Epidermal melanocyte (primary cell): Measurements from ENCODE around the gene ZFPM1.

ENCODE experiments used
- DNase-seq: peaks from one replicate; pipeline ENCODE4 v3.0.0; 2011; ENCODE audit warnings: low spot score; ENCODE audit not compliant: insufficient read length

ZFPM1 gene

DNA sequence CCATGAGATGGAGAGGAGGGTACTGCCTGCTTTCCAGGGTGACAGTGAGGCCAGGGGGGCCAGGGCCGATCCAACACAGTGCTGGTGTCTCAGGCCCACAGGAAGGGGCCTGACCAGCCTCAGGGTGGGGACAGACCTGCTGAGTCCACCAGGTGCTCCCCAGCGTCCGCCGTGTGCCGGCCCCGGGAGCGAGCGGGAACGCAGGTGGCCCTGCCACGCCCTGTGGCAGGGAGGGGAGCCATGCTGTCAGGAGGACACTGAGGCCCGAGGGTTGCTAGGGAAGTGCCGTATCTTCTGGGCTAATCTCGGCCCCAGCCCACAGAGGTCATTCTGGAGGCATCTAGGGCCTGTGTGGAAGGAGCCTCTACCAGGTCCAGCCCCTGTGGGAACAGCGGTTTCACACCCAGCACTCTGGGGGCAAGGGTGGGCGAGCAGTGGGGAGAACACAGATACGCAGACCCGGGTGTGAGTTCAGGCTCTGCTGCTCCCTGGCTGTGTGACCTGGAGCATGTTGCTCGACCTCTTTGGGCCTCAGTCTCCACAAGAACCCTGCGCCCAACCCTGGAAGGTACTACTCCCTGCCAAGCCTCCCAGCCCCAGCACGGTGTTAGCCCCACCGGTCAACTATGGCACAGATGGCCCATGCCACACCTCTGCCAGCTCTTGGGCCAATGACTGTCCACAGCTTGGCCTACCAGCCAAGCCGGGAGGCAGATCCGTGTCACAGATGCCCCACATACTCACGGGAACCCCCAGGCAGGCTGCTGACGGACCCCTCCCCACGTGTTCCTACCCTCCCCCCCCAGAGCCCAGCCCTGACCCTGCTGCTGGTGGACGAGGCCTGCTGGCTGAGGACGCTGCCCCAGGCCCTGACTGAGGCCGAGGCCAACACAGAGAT, 73.2 kb downstream of the ZFPM1 start:
- DNase-seq: no peak

DNA sequence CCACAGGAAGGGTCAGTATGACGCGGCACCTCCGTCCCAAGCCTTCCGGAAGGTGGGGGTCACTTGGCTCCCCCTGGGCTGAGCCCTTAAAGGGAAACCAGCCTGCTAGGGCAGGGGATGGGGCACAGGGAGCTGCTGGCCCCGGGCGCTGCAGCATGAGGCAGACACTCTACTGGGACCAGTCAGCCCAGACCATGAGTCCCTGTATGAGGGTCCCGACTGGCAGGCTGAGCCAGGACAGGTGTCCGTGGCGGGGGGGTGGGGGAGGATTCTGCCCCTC, 73.8 kb downstream of the ZFPM1 start:
- no peak for DNase-seq

DNA sequence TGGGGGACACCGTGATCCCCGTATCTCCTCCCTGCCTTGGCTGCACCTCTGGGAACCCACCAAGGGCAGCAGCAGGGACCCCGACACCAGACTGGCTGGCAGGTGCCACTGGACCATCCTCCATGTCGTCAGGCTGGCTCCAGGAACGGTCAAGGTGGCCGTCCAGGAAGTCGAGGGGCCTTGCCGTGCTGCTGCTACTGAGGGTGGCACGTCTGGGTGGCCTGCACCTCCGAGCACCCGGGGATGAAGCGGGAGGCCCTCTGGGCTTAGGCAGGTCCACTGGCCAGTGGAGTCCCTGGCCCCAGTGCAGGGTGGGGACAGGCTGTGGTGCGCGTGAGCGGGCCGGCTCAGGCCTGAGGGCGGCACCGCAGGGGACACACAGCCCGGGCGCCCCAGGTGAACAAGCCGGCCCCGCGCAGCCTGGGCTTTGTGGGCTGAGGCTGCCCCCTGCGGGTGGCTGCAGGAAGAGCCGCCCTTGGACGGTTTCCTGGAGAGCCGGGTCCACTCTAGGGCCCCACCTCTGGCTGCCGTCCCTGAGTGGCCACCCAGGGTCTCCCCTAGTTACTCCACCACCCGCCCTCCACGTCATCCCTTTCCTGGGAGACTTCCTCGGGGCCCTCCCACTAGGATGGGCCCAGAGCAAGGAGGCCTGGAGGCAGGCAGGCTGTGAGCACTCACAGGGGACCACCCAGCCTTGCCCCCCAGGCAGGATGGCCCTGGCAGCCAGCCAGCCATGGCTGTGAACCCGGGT, 74.3 kb downstream of the ZFPM1 start:
- peak; percentile 51 for DNase-seq

DNA sequence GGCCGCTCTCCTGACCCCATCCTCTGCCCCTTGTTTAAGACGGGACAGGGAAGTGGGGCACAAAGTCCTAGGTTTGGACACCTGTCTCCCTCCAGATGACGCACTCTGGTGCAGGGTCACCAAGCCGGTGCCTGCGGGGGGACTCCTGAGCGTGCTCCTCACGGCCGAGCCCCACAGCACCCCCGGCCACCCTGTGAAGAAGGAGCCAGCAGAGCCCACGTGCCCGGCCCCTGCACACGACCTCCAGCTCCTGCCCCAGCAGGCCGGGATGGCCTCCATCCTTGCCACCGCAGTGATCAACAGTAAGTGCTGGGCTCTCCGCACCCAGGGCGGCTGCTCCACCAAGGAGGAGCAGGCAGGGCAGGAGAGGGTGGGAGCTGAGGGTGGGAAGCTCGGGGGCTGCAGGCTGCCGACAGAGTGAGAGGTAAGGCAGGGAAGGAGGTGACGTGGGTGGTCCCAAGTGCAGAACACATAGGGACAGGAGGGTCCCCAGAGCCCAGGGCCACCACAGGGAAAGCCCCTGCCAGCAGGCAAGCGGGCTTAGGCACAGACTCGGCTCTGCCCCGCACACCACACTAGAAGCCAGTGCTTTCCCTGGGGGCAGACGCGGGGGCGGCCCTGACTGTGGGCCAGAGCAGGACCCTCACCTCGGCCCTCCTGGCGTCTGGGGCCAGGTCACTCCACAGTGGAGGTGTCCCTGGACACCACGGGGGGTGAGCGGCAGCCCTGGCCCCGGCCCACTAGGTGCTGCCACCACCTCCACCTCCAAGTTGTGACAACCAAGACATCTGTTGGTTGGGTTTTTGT, 75.1 kb downstream of the ZFPM1 start:
- no peak for DNase-seq

DNA sequence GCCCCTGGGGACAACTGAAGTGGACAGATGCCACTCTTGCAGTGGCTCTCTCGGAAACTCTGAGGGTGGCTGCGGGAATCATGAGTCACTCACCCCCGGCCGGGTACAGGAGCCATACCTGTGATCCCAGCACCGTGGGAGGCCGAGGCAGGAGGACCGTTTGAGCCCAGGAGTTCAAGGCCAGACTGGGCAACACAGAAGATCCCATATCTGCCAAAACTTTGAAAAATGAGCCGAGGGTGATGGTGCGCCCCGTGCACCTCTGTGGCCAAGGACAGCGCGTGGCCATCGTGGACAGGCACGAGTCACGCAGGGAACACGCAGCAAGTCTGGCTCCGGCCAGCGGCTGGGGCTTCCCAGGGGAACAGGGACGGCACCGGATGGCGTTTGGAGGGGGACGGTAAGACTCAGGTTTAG, 75.8 kb downstream of the ZFPM1 start:
- DNase-seq: no peak

DNA sequence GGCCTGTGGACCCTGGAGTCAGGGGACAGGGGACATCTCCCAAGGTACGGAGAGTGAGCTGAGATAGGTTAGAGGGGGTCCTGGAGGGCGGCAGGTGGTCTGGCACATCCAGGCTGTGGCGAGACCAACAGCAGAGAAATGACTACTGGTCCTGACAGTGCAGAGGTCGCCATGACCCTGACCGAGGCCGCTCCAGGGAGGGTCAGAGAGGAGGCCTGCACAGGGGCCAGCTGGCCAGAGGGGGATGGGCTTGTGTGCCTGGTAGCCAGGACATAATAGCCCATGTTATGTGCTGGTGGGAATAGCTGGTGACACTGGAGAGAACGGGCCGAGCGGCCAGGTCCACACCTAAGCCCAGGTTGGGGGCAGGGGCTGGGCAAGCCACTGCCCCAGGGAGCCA, 76.5 kb downstream of the ZFPM1 start:
- no peak for DNase-seq

DNA sequence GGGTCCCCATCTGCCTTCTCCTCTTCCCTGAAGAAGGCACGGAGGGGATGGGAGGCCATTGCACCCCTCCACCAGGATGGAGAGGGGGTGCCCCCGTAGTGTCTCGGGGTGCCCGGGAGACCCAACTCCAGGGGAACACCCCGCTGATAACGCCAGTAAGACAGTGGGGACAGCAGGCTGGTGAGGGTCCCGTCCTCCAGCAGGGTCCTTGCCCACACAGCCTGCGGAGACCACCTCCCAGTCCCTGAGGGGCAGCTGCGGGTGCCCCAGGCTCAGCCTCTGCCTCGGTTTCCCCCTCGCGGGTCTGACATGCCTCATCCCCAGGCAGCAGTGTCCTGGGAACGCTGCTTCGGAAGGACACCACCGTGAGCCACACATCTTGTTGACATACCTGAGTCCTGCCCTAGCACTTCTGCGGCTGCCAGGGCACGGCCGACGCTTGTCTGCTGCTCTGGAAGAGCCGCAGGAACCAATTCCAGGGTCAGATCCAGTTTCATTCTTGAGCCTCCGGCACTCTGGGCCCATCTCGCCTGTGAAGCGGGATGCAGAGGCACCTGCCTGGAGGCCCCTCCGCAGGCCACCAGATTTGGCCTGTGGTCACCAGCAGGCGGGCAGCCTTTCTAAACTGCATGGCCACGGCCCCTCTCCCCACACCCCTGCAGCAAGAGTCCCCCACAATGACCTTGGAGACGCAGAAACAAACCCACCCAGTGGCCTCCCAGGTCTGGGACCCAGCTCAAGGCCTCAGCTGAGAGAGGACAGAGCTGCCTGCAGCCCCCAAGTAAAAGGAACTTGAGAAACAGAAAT, 77.2 kb downstream of the ZFPM1 start:
- DNase-seq: no peak

DNA sequence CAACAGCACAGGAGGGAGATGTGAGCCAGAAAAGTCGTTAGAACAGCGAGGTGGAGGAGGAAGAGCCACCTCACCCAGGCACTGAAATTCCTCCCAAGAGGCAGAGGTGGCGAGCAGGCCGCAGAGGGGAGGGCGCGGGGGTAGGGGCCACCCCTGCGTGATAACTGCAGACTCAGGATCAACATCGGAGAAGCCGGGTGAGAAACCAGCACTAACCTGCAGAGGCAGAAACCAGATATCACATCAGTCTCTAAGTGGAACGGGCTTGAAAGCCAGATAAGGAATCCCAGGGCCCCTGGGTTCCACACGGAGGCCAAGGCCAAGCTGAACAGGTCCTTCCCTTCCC, 77.8 kb downstream of the ZFPM1 start:
- DNase-seq: no peak

DNA sequence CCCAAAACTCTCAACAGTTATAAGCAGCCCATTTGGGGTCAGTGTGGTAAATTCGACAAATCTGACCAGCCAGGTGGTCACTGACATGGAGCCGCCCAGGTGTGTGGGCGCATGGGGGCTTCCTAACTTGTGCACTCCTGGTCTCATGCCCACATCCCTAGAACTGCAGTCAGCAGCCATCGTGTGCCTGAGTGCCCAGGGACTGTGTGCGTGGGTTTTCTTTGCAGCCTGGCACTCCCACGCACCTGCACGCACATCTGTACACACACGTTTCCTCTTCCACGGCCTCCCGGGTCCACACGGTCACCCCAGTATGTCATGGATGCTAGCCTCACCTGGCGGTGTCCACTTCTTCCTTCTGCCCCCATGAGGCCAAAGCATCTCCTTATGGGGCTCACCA, 78.3 kb downstream of the ZFPM1 start:
- DNase-seq: no peak

DNA sequence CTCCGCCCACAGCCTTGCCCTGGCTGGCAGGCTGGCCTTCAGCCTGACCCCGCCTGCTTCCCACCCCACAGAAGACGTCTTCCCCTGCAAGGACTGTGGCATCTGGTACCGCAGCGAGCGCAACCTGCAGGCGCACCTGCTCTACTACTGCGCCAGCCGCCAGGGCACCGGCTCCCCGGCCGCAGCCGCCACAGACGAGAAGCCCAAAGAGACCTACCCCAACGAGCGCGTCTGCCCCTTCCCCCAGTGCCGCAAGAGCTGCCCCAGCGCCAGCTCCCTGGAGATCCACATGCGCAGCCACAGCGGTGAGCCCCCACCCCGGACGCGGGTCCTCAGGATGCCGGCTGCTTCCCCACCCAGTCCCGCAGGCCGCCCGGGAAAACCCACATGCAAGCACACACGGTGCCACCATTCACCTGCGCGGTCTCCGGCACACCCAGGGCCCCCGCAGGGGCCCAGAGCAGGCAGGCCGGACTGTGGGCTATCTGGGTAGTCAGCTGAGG, 78.9 kb downstream of the ZFPM1 start:
- no peak for DNase-seq

DNA sequence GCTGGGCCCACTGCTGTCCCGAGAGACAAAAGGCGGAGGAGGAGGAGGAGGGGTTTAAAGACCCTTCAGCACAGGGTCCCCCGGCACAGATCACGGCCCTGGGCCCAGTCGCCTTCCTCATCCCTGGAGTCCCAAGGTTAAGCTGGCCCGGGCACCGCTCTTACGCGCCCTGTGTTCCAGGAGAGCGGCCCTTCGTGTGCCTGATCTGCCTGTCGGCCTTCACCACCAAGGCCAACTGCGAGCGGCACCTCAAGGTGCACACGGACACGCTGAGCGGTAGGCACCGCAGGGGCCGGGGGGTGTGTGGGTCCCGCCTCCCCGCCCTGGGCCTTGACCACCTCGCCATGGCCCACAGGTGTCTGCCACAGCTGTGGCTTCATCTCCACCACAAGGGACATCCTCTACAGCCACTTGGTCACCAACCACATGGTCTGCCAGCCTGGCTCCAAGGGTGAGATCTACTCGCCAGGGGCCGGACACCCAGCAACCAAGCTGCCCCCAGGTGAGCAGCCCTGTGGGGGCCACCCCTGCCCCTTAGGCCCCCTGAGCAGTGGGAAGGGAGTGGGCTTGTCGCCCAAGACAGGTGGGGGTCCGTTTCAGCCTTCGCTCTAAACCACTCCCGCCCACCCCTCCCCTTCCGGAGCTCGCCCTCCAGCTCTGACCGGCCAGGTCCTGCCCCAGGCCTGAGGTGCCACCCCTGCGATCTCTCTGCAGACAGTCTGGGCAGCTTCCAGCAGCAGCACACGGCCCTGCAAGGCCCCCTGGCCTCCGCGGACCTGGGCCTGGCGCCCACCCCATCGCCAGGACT, 79.6 kb downstream of the ZFPM1 start:
- DNase-seq: no peak

DNA sequence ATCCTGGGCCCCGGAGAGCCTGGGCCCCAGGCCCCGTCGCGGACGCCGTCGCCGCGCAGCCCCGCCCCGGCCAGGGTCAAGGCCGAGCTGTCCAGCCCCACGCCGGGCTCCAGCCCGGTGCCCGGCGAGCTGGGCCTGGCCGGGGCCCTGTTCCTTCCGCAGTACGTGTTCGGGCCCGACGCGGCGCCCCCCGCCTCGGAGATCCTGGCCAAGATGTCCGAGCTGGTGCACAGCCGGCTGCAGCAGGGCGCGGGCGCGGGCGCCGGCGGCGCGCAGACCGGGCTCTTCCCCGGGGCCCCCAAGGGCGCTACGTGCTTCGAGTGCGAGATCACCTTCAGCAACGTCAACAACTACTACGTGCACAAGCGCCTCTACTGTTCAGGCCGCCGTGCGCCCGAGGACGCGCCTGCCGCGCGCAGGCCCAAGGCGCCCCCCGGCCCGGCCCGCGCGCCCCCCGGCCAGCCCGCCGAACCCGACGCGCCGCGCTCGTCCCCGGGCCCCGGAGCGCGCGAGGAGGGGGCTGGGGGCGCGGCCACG, 80.4 kb downstream of the ZFPM1 start:
- DNase-seq: no peak

DNA sequence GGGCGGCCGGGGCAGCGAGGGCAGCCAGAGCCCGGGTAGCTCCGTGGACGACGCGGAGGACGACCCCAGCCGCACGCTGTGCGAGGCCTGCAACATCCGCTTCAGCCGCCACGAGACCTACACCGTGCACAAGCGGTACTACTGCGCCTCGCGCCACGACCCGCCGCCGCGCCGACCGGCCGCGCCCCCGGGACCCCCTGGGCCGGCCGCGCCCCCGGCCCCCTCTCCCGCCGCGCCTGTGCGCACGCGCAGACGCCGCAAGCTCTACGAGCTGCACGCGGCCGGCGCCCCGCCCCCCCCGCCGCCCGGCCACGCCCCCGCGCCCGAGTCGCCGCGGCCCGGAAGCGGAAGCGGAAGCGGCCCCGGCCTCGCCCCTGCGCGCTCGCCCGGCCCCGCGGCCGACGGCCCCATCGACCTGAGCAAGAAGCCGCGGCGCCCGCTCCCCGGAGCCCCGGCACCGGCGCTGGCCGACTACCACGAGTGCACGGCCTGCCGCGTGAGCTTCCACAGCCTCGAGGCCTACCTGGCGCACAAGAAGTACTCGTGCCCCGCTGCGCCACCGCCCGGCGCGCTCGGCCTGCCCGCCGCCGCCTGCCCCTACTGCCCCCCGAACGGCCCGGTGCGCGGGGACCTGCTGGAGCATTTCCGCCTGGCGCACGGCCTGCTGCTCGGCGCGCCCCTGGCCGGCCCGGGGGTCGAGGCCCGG, 81.0 kb downstream of the ZFPM1 start:
- DNase-seq: peak; percentile 88

DNA sequence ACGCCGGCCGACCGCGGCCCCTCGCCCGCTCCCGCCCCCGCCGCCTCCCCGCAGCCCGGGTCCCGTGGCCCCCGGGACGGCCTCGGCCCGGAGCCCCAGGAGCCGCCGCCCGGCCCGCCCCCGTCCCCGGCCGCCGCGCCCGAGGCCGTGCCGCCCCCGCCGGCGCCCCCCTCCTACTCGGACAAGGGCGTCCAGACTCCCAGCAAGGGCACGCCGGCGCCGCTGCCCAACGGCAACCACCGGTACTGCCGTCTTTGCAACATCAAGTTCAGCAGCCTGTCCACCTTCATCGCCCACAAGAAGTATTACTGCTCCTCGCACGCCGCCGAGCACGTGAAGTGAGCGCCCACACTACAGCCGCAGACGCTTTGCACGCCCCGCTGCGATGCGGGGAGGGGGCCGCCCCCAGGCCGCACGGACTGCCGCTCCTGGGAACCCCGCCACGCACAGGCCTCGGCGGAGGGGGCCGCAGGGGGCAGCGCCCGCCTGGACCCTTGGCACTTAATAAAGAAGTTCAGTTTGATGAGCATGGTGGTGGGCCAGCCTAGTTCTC, 81.6 kb downstream of the ZFPM1 start:
- peak; percentile 57 for DNase-seq

DNA sequence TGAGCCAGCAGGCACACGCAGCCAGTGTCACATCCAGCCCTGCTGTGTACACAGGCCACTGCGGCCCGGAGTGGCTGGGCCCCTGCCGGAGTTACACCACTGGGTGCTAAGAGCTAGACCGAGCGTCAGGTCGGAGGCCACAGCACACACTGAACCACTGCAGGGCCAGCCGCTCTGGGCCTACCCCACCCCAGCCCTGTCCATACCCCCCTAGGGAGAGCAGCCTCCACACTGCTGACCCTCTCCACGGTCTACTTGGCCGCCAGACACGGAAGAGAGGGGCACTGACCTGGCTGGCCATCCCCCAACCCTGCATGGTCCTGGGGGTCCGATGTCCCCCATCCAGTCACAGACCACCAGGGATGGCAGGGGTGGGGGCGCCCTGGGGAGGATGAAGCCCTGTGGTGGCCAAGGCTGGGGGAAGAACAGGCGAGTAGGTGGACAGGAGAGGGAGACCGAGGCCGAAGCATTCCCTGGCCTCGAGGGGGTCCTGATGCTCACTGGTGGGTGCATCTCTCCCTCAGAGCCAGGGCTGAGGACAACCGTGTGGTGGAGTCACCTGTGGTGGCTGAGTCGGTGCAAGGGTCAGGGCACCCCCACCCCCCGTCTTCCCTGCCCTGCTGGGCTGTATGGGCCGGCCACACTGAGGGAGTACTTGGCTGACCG, 82.2 kb downstream of the ZFPM1 start:
- no peak for DNase-seq

DNA sequence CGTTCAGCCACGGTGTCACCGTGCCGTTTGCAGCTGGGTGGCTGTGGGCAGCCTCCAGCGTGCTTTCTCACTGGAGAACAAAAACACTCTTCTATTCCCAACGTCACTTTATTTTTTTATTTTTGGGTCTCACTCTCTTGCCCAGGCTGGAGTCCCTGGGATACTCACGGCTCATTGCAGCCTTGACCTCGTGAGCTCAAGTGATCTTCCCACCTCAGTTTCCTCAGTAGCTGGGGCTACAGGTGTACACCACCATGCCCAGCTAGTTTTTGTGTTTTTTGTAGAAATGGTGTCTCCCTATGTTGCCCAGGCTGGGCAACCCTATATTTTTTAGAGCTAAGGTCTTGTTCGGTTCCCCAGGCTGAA, 82.8 kb downstream of the ZFPM1 start:
- no peak for DNase-seq

DNA sequence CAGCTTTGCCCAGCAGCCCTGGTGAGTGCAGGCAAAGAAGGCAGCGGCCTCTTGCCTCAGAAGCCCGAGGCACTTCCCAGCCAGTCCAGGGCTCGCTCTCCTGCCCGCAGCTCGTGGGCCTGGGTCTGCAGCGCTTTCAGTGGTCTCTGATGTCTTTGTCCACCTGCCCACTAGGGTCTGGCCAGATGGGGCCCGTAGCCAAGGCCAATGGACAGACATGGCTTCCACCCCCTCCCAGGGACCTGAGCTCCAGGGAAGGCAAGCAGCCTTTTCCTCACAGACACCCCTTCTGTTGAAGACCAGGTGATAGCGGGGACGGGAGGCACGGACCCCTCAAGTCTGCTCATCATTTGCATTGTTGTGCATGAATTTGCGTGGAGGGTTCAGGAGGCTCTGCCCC, 83.4 kb downstream of the ZFPM1 start:
- no peak for DNase-seq

DNA sequence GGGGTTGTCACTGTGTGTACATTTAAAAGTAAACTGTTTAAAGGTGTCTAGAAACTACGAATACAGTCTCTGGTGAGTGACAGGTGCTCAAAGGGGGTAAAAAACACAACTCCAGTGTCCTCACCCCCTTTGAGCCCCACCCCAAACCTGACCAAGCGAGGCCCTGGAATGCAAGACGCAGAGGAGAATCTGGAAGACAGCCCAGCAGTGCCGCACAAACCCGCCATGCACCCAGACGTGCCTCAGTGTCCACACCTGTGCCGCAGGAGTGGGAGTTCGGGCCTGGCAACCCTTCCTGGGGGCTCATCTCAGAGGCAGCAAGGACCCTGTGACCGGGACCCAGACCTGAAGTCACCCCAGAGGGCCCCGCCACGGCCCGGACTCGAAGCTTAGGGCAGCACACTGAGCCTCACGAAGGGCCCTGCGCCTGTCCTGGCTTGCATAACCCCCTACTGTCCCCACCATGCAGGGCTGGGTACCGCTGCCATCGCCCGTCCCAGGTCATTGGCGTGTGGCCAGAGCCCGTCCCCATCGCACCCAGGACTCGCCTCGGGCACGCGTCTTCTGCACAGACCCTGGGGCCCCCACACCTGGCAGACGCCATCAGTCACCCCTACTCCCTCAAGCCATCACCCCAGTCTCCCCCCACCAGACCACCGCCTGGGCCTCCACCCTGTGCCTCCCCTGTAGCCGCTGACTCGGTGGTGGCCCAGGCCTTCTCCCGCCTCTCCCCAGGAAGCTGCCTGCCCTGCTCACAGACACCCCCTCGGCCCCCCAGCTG, 84.1 kb downstream of the ZFPM1 start:
- DNase-seq: no peak
